HCEC 1CT (cell line): ENCODE data around the gene NFASC.

Experiments
- DNase-seq: peaks from one replicate; pipeline ENCODE4 v3.0.0-alpha.2; 2017

Gene NFASC

GRCh38 chr1:204988196-204988595 lies 117.5 kb downstream of the NFASC start:
- no peak for DNase-seq

- DNase-seq, result peak; percentile 54
These were observed 118.8 kb downstream of the NFASC start for GRCh38 chr1:204989266-204990058.

- no peak for DNase-seq
These were observed 119.5 kb downstream of the NFASC start for GRCh38 chr1:204990059-204990664.

- DNase-seq, result no peak
These were observed 120.2 kb downstream of the NFASC start for GRCh38 chr1:204990721-204991341.

- DNase-seq, result no peak
These were observed 120.7 kb downstream of the NFASC start for GRCh38 chr1:204991342-204991844.

- no peak for DNase-seq
These were observed 121.7 kb downstream of the NFASC start for GRCh38 chr1:204992201-204992997.

- no peak for DNase-seq
These were observed 122.3 kb downstream of the NFASC start for GRCh38 chr1:204992998-204993314.

GRCh38 chr1:204994086-204994862 lies 123.6 kb downstream of the NFASC start:
- no peak for DNase-seq

GRCh38 chr1:204996981-204997380 lies 126.3 kb downstream of the NFASC start:
- DNase-seq, result no peak

GRCh38 chr1:204997591-204998355 lies 127.1 kb downstream of the NFASC start:
- no peak for DNase-seq

- no peak for DNase-seq
These were observed 130.5 kb downstream of the NFASC start for GRCh38 chr1:205001162-205001561.

GRCh38 chr1:205002705-205003104 lies 132.0 kb downstream of the NFASC start:
- no peak for DNase-seq

- DNase-seq, result no peak
These were observed 132.9 kb downstream of the NFASC start for GRCh38 chr1:205003358-205004131.

GRCh38 chr1:205004351-205004750 lies 133.7 kb downstream of the NFASC start:
- DNase-seq, result no peak

GRCh38 chr1:205008896-205009295 lies 138.2 kb downstream of the NFASC start:
- DNase-seq, result no peak

- DNase-seq, result no peak
These were observed 139.0 kb downstream of the NFASC start for GRCh38 chr1:205009670-205010069.

GRCh38 chr1:205012391-205013140 lies 141.9 kb downstream of the NFASC start:
- no peak for DNase-seq

GRCh38 chr1:205013683-205014367 lies 143.2 kb downstream of the NFASC start:
- no peak for DNase-seq

- no peak for DNase-seq
These were observed 144.1 kb downstream of the NFASC start for GRCh38 chr1:205014783-205015182.
